Thymus (tissue), 11 donors: ENCODE data around the gene ARRDC1. TPM values are rescaled to one million over a fixed set of nuclear protein-coding genes. Genes with fewer than 3 reads are reported as not detected.

ENCODE experiments used
- DNase-seq, 9 donors: peaks; one replicate each; pipeline ENCODE4 v3.0.0-alpha.2; 2013; ENCODE audit warnings: low spot score in 9 of 9, low read depth in 6 of 9, missing footprints in 1 of 9
- H3K27ac ChIP-seq, 2 donors: one replicate each; pipeline ENCODE4 v1.5.1; 2013; ENCODE audit warnings: control low read depth in 1 of 2, low read depth in 1 of 2, low read length in 1 of 2, mild to moderate bottlenecking in 1 of 2, moderate library complexity in 1 of 2
- H3K27me3 ChIP-seq, 2 donors: one replicate each; pipeline ENCODE4 v1.5.1; 2013; ENCODE audit warnings: low read length in 1 of 2; ENCODE audit not compliant: control insufficient read depth in 2 of 2, insufficient read depth in 1 of 2
- H3K36me3 ChIP-seq, 2 donors: one replicate each; pipeline ENCODE4 v1.5.1; 2013; ENCODE audit warnings: low read length in 1 of 2, mild to moderate bottlenecking in 1 of 2, moderate library complexity in 1 of 2; ENCODE audit not compliant: control insufficient read depth in 2 of 2, insufficient read depth in 2 of 2
- H3K4me1 ChIP-seq, 2 donors: one replicate each; pipeline ENCODE4 v1.5.1; 2013; ENCODE audit warnings: low read length in 2 of 2; ENCODE audit not compliant: control insufficient read depth in 2 of 2, insufficient read depth in 2 of 2
- H3K4me3 ChIP-seq, 2 donors: one replicate each; pipeline ENCODE4 v1.5.1; 2013; ENCODE audit warnings: low read length in 2 of 2, control low read depth in 1 of 2, mild to moderate bottlenecking in 1 of 2
- H3K9me3 ChIP-seq, 2 donors: one replicate each; pipeline ENCODE4 v1.5.1; 2013; ENCODE audit warnings: low read length in 1 of 2, mild to moderate bottlenecking in 1 of 2; ENCODE audit not compliant: control insufficient read depth in 2 of 2, insufficient read depth in 1 of 2
- WGBS: extraction: QIAGEN DNeasy Blood & Tissue Kit; methylation state at CpG from one replicate; pipeline ENCODE4 v1.1.7; 2013; 5-methylcytosine and 5-hydroxymethylcytosine counted together
- polyA plus RNA-seq: library from polyadenylated mRNA; stranded (reverse); fragments of 200-250 nt; gene quantifications from one replicate; pipeline ENCODE4 v1.2.3, GENCODE V29; 2013
- total RNA-seq: library from RNA; stranded (reverse); fragments of 120-200 nt; gene quantifications from one replicate; pipeline ENCODE4 v1.2.4, GENCODE V29; 2013
- donor health status: healthy.

Gene ARRDC1
- total and polyA plus RNA-seq, 2 donors: 21.3 to 109 TPM

DNA sequence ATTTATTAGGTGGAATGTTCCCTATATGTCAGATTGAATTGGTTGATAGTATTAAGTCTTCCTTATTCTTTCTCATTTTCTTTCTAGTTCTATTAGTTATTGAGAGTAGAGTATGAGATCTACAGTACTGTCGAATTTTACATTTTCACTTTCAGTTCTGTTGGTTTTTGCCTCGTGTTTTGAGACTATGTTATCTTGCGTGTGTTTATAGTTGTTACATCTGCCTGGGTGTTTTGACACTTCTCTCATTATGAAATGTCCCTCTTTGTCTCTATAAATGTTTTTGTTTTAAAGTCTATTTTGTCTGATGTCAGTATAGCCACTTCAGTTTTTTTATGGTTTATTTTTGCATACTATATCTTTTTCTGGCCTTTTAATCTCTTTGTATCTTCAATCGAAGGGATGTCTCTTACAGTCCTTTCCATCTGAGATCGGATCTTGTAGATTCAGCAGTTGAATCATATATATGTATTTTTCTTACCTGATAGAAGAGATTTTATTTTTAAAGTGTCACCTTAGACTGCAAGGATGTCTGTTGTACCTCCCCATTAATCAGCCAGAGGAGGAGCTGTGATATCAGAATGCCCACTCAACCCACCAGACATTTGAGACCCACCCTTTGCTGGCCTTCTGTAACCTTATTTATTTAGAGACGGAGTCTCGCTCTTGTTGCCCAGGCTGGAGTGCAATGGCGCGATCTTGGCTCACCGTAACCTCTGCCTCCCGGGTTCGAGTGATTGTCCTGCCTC is 34.0 kb downstream of the ARRDC1 start:
- 68% methylated on average over 12 of the region's 12 CpGs for WGBS
- Histone ChIP-seq H3K36me3 (peaks cover 12% of the 10 kb centered on the region in 2 donors), H3K4me3 (no peak overlapping the region), H3K4me1 (peaks cover 0 to 4% of the 10 kb centered on the region in 2 donors), H3K9me3 (no peaks in the 10 kb centered on the region), H3K27me3 (no peaks in the 10 kb centered on the region), H3K27ac (no peak overlapping the region)
- peak in 2 of 9 donors; percentile 9 to 46 for DNase-seq

DNA sequence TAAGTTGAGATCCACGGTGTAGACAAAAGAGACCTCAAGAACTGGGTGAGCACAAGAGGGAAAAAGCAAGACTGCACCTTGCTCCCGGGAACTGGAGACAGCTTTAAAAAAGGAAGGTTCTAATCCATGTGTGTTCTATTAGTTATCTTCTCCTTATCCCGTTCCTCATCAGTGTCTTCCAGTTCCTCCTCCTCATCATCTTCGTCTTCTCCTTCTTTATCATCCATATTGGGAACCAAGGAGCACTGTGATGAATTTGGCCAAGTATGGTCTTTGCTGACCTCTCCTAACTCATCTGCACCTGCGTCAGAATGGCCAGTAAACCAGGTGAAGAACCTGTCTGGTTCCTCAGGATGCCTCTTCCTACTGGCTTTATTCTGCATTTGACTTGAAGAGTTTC is 35.4 kb downstream of the ARRDC1 start:
- H3K36me3 ChIP-seq: peaks cover 12% of the 10 kb centered on the region in 2 donors
- WGBS: 99% methylated on average over 5 of the region's 5 CpGs
- no peak overlapping the region for H3K4me3 ChIP-seq
- H3K27me3 ChIP-seq: no peaks in the 10 kb centered on the region
- no peak overlapping the region for H3K27ac ChIP-seq
- peaks cover 0 to 4% of the 10 kb centered on the region in 2 donors for H3K4me1 ChIP-seq
- no peak for DNase-seq
- H3K9me3 ChIP-seq: no peaks in the 10 kb centered on the region

DNA sequence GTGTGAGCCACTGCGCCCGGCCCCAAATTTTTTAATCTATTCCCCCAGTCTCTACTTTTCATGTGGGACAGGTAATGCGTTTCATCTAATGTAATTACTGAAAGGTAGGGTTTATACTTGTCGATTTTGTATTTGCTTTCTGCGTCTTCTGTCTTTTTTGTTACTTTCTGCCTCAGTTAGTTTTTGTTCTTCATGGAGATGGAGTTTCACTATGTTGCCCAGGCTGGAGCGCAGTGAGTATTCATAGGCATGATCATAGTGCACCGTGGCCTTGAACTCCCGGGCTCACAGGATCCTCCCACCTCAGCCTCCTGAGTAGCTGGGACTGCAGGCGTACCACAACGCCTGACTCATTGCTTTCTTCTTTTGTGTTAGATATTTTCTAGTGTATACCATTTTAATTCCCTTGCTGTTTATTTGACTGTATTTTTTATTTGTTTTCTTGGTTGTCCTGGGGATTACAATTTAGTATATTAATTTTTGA is 36.7 kb downstream of the ARRDC1 start:
- Histone ChIP-seq H3K9me3 (peaks cover 0 to under 1% of the 10 kb centered on the region in 2 donors), H3K4me1 (peaks cover 4 to 11% of the 10 kb centered on the region in 2 donors), H3K27ac (no peak overlapping the region), H3K27me3 (no peaks in the 10 kb centered on the region), H3K36me3 (peaks cover 12% of the 10 kb centered on the region in 2 donors), H3K4me3 (no peak overlapping the region)
- 98% methylated on average over 10 of the region's 10 CpGs for WGBS
- DNase-seq: no peak

DNA sequence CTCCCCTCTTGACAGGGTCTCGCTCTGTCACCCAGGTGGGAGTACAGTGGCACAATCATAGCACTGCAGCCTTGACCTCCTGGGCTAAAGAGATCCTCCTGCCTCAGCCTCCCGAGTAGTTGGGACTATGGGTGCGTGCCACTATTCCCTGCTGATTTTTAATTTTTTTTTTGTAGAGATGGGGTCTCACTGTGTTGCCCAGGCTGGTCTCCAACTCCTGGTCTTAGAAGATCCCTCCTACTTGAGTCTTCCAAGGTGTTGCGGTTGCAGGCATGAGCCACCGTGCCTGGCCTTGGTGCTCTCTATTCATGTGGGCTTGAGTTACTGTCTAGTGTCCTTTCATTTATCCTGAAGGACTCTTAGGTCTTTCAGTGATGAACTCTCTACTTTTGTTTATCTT is 37.4 kb downstream of the ARRDC1 start:
- no peak overlapping the region for H3K27ac ChIP-seq
- H3K36me3 ChIP-seq: peaks cover 12% of the 10 kb centered on the region in 2 donors
- H3K4me1 ChIP-seq: peaks cover 8 to 14% of the 10 kb centered on the region in 2 donors
- H3K9me3 ChIP-seq: peaks cover 0 to 1% of the 10 kb centered on the region in 2 donors
- 97% methylated on average over 5 of the region's 5 CpGs for WGBS
- no peak for DNase-seq
- H3K4me3 ChIP-seq: no peak overlapping the region
- H3K27me3 ChIP-seq: no peaks in the 10 kb centered on the region

DNA sequence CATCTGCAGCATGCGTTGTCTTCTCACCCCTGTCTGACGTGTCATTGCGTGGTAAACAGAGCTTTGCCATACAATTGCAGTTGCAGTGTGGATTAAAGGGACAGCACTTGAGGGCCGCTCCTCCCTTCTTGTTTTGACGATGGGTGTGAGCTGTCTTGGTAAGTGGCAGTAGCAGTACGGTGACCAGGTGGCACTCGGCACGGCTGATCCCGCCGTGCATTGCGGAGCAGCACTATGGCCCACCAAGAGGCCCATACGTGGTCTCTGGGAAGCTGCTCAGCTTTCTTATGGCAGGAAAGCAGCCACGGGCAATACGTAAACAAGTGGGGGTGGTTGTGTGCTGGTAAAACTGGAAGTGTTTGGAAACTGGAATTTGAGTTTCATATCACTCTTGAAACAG is 38.4 kb downstream of the ARRDC1 start:
- no peaks in the 10 kb centered on the region for H3K27me3 ChIP-seq
- peaks cover 8 to 10% of the 10 kb centered on the region in 2 donors for H3K4me1 ChIP-seq
- no peak overlapping the region for H3K4me3 ChIP-seq
- WGBS: 98% methylated on average over 14 of the region's 14 CpGs
- no peak overlapping the region for H3K27ac ChIP-seq
- DNase-seq: no peak
- H3K36me3 ChIP-seq: peaks cover 16 to 17% of the 10 kb centered on the region in 2 donors
- H3K9me3 ChIP-seq: peaks cover 0 to 1% of the 10 kb centered on the region in 2 donors

DNA sequence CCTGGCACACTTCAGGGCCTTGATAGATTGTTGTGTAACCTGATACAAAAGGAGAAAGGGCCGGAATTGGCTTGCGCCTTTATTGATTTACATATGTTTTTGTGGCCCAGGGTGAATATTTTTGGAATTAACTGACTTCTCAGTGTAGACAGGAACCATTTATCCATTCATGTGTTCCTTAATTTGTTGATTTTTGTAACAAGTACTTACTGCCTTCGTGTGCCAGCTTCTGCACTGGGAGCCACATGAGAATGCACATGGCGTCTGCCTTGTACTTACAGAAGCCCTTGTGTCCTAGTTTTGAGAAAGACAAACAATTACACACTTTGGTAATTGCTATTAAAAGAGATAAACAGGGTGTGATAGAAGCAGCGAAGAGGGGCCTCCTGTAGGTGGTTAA is 39.7 kb downstream of the ARRDC1 start:
- no peak for DNase-seq
- WGBS: 97% methylated on average over 5 of the region's 5 CpGs

DNA sequence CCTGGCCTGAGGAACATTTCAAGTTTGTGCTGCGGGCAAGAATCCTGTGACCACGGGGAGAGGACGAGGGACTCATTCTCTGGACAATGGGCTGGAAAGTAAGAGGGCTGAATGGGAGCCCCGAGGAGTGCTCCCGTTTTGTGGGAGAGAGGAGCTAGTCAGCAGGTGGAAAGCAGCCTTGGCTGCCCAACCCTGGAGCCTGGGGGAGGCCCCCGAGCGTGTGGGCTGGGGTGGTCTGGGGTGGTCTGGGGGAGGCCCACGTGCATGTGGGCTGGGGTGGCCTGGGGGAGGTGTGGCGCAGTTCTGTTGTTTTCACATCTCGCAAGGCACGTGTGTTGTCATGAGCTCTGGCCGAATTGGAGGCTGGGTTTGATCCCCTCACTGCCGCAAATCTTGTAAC is 40.9 kb downstream of the ARRDC1 start:
- Histone ChIP-seq H3K27me3 (no peaks in the 10 kb centered on the region), H3K4me3 (no peak overlapping the region), H3K4me1 (peaks cover 8 to 10% of the 10 kb centered on the region in 2 donors), H3K36me3 (peaks cover 19 to 24% of the 10 kb centered on the region in 2 donors), H3K27ac (no peak overlapping the region), H3K9me3 (peaks cover 0 to 1% of the 10 kb centered on the region in 2 donors)
- 96% methylated on average over 13 of the region's 13 CpGs for WGBS
- DNase-seq: no peak

More for the DNA sequence above, 39.7 kb downstream of the ARRDC1 start:
- Histone ChIP-seq H3K27me3 (no peaks in the 10 kb centered on the region), H3K36me3 (peaks cover 17 to 21% of the 10 kb centered on the region in 2 donors), H3K4me1 (peaks cover 8 to 10% of the 10 kb centered on the region in 2 donors), H3K4me3 (no peak overlapping the region), H3K9me3 (peaks cover 0 to 1% of the 10 kb centered on the region in 2 donors), H3K27ac (no peak overlapping the region)

DNA sequence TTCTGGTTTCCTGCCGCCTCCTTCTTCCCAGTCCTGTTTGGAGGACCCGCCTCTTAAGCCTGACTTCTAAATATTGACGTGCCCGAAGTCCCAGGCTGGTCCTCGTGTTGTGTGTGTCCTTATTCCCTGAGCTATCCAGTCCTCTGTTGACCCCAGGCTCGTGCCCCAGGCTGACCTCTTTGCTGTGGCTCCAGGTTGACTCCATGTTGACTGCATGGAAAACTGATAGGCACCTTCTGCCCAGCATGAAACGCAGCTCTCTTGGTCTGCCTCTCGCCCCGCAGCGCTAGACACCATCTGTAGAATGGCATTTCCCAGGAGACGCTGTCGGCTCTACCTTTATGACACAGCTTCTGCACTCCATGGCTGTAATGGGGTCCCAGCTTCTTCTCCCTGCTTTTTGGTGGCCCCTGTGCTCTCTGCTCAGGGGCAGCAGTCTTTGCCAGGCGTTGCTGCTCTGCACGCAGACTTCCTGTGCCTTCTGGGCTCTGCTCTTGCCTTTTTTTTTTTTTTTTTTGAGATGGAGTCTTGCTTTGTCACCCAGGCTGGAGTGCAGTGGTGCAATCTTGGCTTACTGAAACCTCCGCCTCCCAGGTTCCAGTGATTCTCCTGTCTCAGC is 41.7 kb downstream of the ARRDC1 start:
- WGBS: 40% methylated on average over 15 of the region's 15 CpGs
- H3K4me3 ChIP-seq: no peak overlapping the region
- peaks cover 0 to 1% of the 10 kb centered on the region in 2 donors for H3K9me3 ChIP-seq
- H3K4me1 ChIP-seq: peaks cover 8 to 10% of the 10 kb centered on the region in 2 donors
- H3K27me3 ChIP-seq: no peaks in the 10 kb centered on the region
- peak overlapping the region in 1 of 2 donors; percentile 49 for H3K27ac ChIP-seq
- H3K36me3 ChIP-seq: peaks cover 23 to 27% of the 10 kb centered on the region in 2 donors
- DNase-seq: no peak

DNA sequence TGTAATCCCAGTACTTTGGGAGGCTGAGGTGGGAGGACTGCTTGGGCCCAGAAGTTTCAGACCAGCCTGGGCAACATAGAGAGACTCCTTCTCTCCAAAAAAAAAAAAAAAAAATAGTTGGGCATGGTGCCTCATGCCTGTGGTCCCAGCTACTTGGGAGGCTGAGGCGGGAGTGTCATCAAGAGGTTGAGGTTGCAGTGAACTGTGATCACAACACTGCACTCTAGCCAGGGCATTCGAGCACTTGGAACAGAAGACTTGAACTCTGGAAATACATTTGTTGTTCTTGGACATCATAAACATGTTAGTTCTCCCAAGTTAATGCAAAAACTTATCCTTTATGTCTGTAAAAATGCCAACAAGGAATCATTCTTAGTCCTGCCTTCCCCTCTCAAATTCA is 42.9 kb downstream of the ARRDC1 start:
- 94% methylated on average over 2 of the region's 2 CpGs for WGBS
- DNase-seq: no peak
- peaks cover 23 to 25% of the 10 kb centered on the region in 2 donors for H3K36me3 ChIP-seq
- peaks cover 0 to 1% of the 10 kb centered on the region in 2 donors for H3K9me3 ChIP-seq
- peaks cover 8 to 10% of the 10 kb centered on the region in 2 donors for H3K4me1 ChIP-seq
- no peaks in the 10 kb centered on the region for H3K27me3 ChIP-seq
- H3K4me3 ChIP-seq: no peak overlapping the region
- H3K27ac ChIP-seq: no peak overlapping the region
